ENCODE results near the gene IKZF4.
"Not testable (repeated sequence)": the region's sequence is repeated elsewhere in the genome, so short reads cannot be mapped to it uniquely, and the experiment has no call there.

GRCh38 chr12:56059964-56060363, 39.1 kb downstream of the IKZF4 start:
- TF ChIP-seq GABPA (IDR thresholded peaks at IDR 0.05; ENCODE audit: low read depth); CTCF (IDR thresholded peaks at IDR 0.05; ENCODE audit: insufficient read depth, low read length); POLR2AphosphoS5 (IDR thresholded peaks at IDR 0.05; ENCODE audit: low read depth); SPI1 (IDR thresholded peaks at IDR 0.05; ENCODE audit: borderline replicate concordance, low read depth): not testable (repeated sequence)
